ENCODE data around the gene MSX1. TPM values are rescaled to one million over a fixed set of nuclear protein-coding genes. Genes with fewer than 3 reads are reported as not detected.

MSX1 gene
- total and polyA plus RNA-seq, 2 of the 8 experiments (the other 6 are each of a cell fraction or from before 2014, with no cell fraction given), result 0.47 TPM; not detected in 1

DNA sequence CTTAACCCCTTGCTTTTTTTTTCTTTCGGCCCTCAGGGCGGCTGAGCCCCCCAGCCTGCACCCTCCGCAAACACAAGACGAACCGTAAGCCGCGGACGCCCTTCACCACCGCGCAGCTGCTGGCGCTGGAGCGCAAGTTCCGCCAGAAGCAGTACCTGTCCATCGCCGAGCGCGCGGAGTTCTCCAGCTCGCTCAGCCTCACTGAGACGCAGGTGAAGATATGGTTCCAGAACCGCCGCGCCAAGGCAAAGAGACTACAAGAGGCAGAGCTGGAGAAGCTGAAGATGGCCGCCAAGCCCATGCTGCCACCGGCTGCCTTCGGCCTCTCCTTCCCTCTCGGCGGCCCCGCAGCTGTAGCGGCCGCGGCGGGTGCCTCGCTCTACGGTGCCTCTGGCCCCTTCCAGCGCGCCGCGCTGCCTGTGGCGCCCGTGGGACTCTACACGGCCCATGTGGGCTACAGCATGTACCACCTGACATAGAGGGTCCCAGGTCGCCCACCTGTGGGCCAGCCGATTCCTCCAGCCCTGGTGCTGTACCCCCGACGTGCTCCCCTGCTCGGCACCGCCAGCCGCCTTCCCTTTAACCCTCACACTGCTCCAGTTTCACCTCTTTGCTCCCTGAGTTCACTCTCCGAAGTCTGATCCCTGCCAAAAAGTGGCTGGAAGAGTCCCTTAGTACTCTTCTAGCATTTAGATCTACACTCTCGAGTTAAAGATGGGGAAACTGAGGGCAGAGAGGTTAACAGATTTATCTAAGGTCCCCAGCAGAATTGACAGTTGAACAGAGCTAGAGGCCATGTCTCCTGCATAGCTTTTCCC lies 3.4 kb downstream of the MSX1 start (continued):
- TF ChIP-seq, protein P1, sequence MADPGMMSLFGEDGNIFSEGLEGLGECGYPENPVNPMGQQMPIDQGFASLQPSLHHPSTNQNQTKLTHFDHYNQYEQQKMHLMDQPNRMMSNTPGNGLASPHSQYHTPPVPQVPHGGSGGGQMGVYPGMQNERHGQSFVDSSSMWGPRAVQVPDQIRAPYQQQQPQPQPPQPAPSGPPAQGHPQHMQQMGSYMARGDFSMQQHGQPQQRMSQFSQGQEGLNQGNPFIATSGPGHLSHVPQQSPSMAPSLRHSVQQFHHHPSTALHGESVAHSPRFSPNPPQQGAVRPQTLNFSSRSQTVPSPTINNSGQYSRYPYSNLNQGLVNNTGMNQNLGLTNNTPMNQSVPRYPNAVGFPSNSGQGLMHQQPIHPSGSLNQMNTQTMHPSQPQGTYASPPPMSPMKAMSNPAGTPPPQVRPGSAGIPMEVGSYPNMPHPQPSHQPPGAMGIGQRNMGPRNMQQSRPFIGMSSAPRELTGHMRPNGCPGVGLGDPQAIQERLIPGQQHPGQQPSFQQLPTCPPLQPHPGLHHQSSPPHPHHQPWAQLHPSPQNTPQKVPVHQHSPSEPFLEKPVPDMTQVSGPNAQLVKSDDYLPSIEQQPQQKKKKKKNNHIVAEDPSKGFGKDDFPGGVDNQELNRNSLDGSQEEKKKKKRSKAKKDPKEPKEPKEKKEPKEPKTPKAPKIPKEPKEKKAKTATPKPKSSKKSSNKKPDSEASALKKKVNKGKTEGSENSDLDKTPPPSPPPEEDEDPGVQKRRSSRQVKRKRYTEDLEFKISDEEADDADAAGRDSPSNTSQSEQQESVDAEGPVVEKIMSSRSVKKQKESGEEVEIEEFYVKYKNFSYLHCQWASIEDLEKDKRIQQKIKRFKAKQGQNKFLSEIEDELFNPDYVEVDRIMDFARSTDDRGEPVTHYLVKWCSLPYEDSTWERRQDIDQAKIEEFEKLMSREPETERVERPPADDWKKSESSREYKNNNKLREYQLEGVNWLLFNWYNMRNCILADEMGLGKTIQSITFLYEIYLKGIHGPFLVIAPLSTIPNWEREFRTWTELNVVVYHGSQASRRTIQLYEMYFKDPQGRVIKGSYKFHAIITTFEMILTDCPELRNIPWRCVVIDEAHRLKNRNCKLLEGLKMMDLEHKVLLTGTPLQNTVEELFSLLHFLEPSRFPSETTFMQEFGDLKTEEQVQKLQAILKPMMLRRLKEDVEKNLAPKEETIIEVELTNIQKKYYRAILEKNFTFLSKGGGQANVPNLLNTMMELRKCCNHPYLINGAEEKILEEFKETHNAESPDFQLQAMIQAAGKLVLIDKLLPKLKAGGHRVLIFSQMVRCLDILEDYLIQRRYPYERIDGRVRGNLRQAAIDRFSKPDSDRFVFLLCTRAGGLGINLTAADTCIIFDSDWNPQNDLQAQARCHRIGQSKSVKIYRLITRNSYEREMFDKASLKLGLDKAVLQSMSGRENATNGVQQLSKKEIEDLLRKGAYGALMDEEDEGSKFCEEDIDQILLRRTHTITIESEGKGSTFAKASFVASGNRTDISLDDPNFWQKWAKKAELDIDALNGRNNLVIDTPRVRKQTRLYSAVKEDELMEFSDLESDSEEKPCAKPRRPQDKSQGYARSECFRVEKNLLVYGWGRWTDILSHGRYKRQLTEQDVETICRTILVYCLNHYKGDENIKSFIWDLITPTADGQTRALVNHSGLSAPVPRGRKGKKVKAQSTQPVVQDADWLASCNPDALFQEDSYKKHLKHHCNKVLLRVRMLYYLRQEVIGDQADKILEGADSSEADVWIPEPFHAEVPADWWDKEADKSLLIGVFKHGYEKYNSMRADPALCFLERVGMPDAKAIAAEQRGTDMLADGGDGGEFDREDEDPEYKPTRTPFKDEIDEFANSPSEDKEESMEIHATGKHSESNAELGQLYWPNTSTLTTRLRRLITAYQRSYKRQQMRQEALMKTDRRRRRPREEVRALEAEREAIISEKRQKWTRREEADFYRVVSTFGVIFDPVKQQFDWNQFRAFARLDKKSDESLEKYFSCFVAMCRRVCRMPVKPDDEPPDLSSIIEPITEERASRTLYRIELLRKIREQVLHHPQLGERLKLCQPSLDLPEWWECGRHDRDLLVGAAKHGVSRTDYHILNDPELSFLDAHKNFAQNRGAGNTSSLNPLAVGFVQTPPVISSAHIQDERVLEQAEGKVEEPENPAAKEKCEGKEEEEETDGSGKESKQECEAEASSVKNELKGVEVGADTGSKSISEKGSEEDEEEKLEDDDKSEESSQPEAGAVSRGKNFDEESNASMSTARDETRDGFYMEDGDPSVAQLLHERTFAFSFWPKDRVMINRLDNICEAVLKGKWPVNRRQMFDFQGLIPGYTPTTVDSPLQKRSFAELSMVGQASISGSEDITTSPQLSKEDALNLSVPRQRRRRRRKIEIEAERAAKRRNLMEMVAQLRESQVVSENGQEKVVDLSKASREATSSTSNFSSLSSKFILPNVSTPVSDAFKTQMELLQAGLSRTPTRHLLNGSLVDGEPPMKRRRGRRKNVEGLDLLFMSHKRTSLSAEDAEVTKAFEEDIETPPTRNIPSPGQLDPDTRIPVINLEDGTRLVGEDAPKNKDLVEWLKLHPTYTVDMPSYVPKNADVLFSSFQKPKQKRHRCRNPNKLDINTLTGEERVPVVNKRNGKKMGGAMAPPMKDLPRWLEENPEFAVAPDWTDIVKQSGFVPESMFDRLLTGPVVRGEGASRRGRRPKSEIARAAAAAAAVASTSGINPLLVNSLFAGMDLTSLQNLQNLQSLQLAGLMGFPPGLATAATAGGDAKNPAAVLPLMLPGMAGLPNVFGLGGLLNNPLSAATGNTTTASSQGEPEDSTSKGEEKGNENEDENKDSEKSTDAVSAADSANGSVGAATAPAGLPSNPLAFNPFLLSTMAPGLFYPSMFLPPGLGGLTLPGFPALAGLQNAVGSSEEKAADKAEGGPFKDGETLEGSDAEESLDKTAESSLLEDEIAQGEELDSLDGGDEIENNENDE (IDR thresholded peaks at IDR 0.05; ENCODE audit: insufficient replicate concordance, low read length), result no peak
- TF ChIP-seq CTBP2 (IDR thresholded peaks at IDR 0.05; ENCODE audit: borderline replicate concordance, insufficient read depth, insufficient read length, low read length), result peak; percentile 50
- no peak for TF ChIP-seq SIX5 (IDR thresholded peaks at IDR 0.05; ENCODE audit: low read depth, low read length)
- no peak for TF ChIP-seq KDM1A (IDR thresholded peaks at IDR 0.05; ENCODE audit: borderline replicate concordance, low read length)
- no peak for TF ChIP-seq RXRA (IDR thresholded peaks at IDR 0.05; ENCODE audit: insufficient read depth, low read depth, low read length)
- no peak for TF ChIP-seq TAF1 (IDR thresholded peaks at IDR 0.05; ENCODE audit: low read depth, low read length)
- peak; percentile 75 for TF ChIP-seq YY1 (IDR thresholded peaks at IDR 0.05; ENCODE audit: low read depth, low read length)
- TF ChIP-seq KDM4A (IDR thresholded peaks at IDR 0.05; ENCODE audit: low read depth, low read length, severe bottlenecking), result peak; percentile 13
- TF ChIP-seq RNF2 (IDR thresholded peaks at IDR 0.05; ENCODE audit: borderline replicate concordance, low read depth, low read length, missing control alignments, poor library complexity, severe bottlenecking), result peak; percentile 86
